Gastrocnemius medialis (tissue), 4 donors: ENCODE results near the gene UGT1A10. TPM values are rescaled to one million over a fixed set of nuclear protein-coding genes. Genes with fewer than 3 reads are reported as not detected.

Experiments used
- ATAC-seq, 2 donors: fragments of 150-250 bp; one replicate each; pipeline ENCODE4 v1.9.1; 2016
- DNase-seq, 2 donors: peaks; one replicate each; pipeline ENCODE4 v3.0.0-alpha.2; 2019
- H3K27ac ChIP-seq, 4 donors: fragments of 200-600 bp; sonication (generic); 1 replicate in 1 of 4; 2 replicates in 3 of 4; pipeline ENCODE4 v1.5.1; 2016 to 2018; ENCODE audit warnings: mild to moderate bottlenecking in 2 of 4, moderate library complexity in 1 of 4
- H3K27me3 ChIP-seq, 3 donors: fragments of 200-600 bp; sonication (generic) in 2 of 3; 1 replicate in 1 of 3; 2 replicates in 2 of 3; pipeline versions ENCODE4 v1.5.1 to v1.6.0; 2016 to 2019; ENCODE audit warnings: mild to moderate bottlenecking in 1 of 3, moderate library complexity in 1 of 3
- H3K36me3 ChIP-seq, 2 donors: fragments of 200-600 bp; sonication (generic) in 1 of 2; one replicate each; pipeline ENCODE4 v1.5.1; 2017 to 2018
- H3K4me1 ChIP-seq, 2 donors: fragments of 200-600 bp; sonication (generic) in 1 of 2; one replicate each; pipeline ENCODE4 v1.5.1; 2016 to 2017; ENCODE audit warnings: mild to moderate bottlenecking in 2 of 2
- H3K4me3 ChIP-seq, 4 donors: fragments of 200-600 bp; sonication (generic) in 3 of 4; 1 replicate in 1 of 4; 2 replicates in 3 of 4; pipeline ENCODE4 v1.5.1; 2016 to 2019; ENCODE audit warnings: mild to moderate bottlenecking in 2 of 4
- H3K9me3 ChIP-seq, 3 donors: fragments of 200-600 bp; sonication (generic) in 2 of 3; 1 replicate in 1 of 3; 2 replicates in 2 of 3; pipeline ENCODE4 v1.5.1; 2016 to 2019
- CTCF ChIP-seq, 5 experiments: fragments of 450-650 bp in 3 of 5; fragments of 200-600 bp in 2 of 5; sonication (generic) in 2 of 5; IDR thresholded peaks in 4 of 5; conservative IDR thresholded peaks in 1 of 5; 1 replicate in 4 of 5; 2 replicates in 1 of 5; pipeline ENCODE4 v1.5.1; 2016 to 2019; ENCODE audit warnings: antibody characterized with exemption in 5 of 5, mild to moderate bottlenecking in 3 of 5, moderate library complexity in 3 of 5
- POLR2A ChIP-seq, 2 donors: fragments of 450-650 bp; IDR thresholded peaks; one replicate each; pipeline ENCODE4 v1.6.1; 2017; ENCODE audit warnings: antibody characterized with exemption in 2 of 2, mild to moderate bottlenecking in 2 of 2, moderate library complexity in 2 of 2
- in situ Hi-C, 4 donors: fragments of 200-750 bp; cut with MboI; loops; one replicate each; pipeline versions ENCODE4 v1.15.0 to v1.8.0; 2017; ENCODE audit warnings: low sequenced_read_pairs in 4 of 4
- intact Hi-C: fragments of 100-400 bp; cut with DNase I; formaldehyde crosslinking; loops from one replicate; pipeline ENCODE4 v1.15.1; 2023; ENCODE audit warnings: low total_unique reads
- total RNA-seq, 4 donors: library from RNA; depleted of rRNA; stranded (reverse); fragments of >200 nt; gene quantifications; one replicate each; pipeline versions ENCODE4 v1.1.0 to v1.2.3, GENCODE V29; 2016

UGT1A10 gene
- total RNA-seq, 4 donors from 2014 or later = 0.12 TPM; not detected in 3

GRCh38 chr2:233799087-233799665 is 162.9 kb downstream of the UGT1A10 start:
- Histone ChIP-seq H3K9me3 (no peaks in the 10 kb centered on the region), H3K27ac (no peak overlapping the region), H3K27me3 (no peaks in the 10 kb centered on the region), H3K36me3 (no peaks in the 10 kb centered on the region), H3K4me1 (no peaks in the 10 kb centered on the region), H3K4me3 (no peak overlapping the region)
- no peak for TF ChIP-seq CTCF (IDR thresholded peaks at IDR 0.05 in 4 of 5, conservative IDR thresholded peaks at IDR 0.05 in 1 of 5)
- TF ChIP-seq POLR2A (IDR thresholded peaks at IDR 0.05) = no peak
- no peak for DNase-seq
- no peak for ATAC-seq
- in situ Hi-C loops = no loop called here
- intact Hi-C loops = no loop called here

- Histone ChIP-seq H3K4me3 (no peak overlapping the region), H3K27me3 (no peaks in the 10 kb centered on the region), H3K9me3 (no peaks in the 10 kb centered on the region), H3K27ac (no peak overlapping the region), H3K4me1 (no peaks in the 10 kb centered on the region), H3K36me3 (no peaks in the 10 kb centered on the region)
- in situ Hi-C loops (no loop called here), intact Hi-C loops (no loop called here)
- no peak for ATAC-seq
- TF ChIP-seq POLR2A (IDR thresholded peaks at IDR 0.05) (no peak), CTCF (IDR thresholded peaks at IDR 0.05 in 4 of 5, conservative IDR thresholded peaks at IDR 0.05 in 1 of 5) (no peak)
- DNase-seq = no peak
These were observed 163.5 kb downstream of the UGT1A10 start for GRCh38 chr2:233799716-233800115.

- no peaks in the 10 kb centered on the region for H3K36me3 ChIP-seq
- no peaks in the 10 kb centered on the region for H3K27me3 ChIP-seq
- ATAC-seq (no peak), DNase-seq (no peak)
- H3K4me1 ChIP-seq = no peaks in the 10 kb centered on the region
- H3K9me3 ChIP-seq = no peaks in the 10 kb centered on the region
- intact Hi-C loops (no loop called here), in situ Hi-C loops (no loop called here)
- TF ChIP-seq CTCF (IDR thresholded peaks at IDR 0.05 in 4 of 5, conservative IDR thresholded peaks at IDR 0.05 in 1 of 5) (no peak), POLR2A (IDR thresholded peaks at IDR 0.05) (no peak)
- H3K27ac ChIP-seq = no peak overlapping the region
- H3K4me3 ChIP-seq = no peak overlapping the region
These were observed 164.0 kb downstream of the UGT1A10 start for GRCh38 chr2:233800208-233800607.

- Histone ChIP-seq H3K36me3 (no peaks in the 10 kb centered on the region), H3K4me3 (no peak overlapping the region), H3K9me3 (no peaks in the 10 kb centered on the region), H3K27me3 (no peaks in the 10 kb centered on the region), H3K27ac (no peak overlapping the region), H3K4me1 (no peaks in the 10 kb centered on the region)
- ATAC-seq (no peak), DNase-seq (no peak)
- TF ChIP-seq POLR2A (IDR thresholded peaks at IDR 0.05) (no peak), CTCF (IDR thresholded peaks at IDR 0.05 in 4 of 5, conservative IDR thresholded peaks at IDR 0.05 in 1 of 5) (no peak)
- in situ Hi-C loops = no loop called here
- intact Hi-C loops = no loop called here
These were observed 165.3 kb downstream of the UGT1A10 start for GRCh38 chr2:233801357-233802131.
